Measurements from ENCODE around the gene MIER2.

MIER2 gene

GRCh38 chr19:342801-343421 is 1.7 kb downstream of the MIER2 start:
- WGBS (ENCODE audit: extremely low coverage, insufficient coverage, low lambda C conversion rate), result no CpG with 5 or more reads among the region's 14 CpGs
- no peak for DNase-seq

GRCh38 chr19:342128-342455 is 2.5 kb downstream of the MIER2 start:
- Histone ChIP-seq H3K18ac (ENCODE audit: low read length) (no peak overlapping the region), H3K4me1 (ENCODE audit: control insufficient read depth, low read depth, low read length) (peaks cover 13% of the 10 kb centered on the region), H2BK5ac (ENCODE audit: low read length) (no peak overlapping the region), H3K23ac (ENCODE audit: low read length) (no peak overlapping the region), H2AK5ac (ENCODE audit: low read length) (no peak overlapping the region), H3K4me2 (ENCODE audit: low read length) (no peak overlapping the region), H3K4ac (ENCODE audit: low read depth, low read length) (no peak overlapping the region), H2BK120ac (ENCODE audit: low read depth, low read length) (no peak overlapping the region), H3K56ac (ENCODE audit: low read length) (peak overlapping the region; percentile 0), H3K36me3 (ENCODE audit: control insufficient read depth, insufficient read depth, low read length) (peaks cover 4% of the 10 kb centered on the region), H3K79me2 (ENCODE audit: control insufficient read depth, insufficient read depth, low read length) (peaks cover 60% of the 10 kb centered on the region), H4K8ac (ENCODE audit: low read depth, low read length) (no peak overlapping the region), H3K9ac (ENCODE audit: low read length) (no peak overlapping the region), H3K27ac (ENCODE audit: low read depth, low read length) (no peak overlapping the region), H3K4me3 (ENCODE audit: low read length) (no peak overlapping the region), H3K27me3 (ENCODE audit: insufficient read depth, low read length, poor library complexity) (no peaks in the 10 kb centered on the region), H4K5ac (ENCODE audit: low read length) (no peak overlapping the region), H2BK15ac (replicated peaks; ENCODE audit: low read depth) (no peak overlapping the region), H3K79me1 (ENCODE audit: low read length) (peaks cover 35% of the 10 kb centered on the region)
- no peak for DNase-seq
- WGBS (ENCODE audit: extremely low coverage, insufficient coverage, low lambda C conversion rate), result no CpG with 5 or more reads among the region's 10 CpGs

More at GRCh38 chr19:342801-343421, 1.7 kb downstream of the MIER2 start:
- no peak overlapping the region for H2BK15ac ChIP-seq (replicated peaks; ENCODE audit: low read depth)
- peaks cover 56% of the 10 kb centered on the region for H3K79me2 ChIP-seq (ENCODE audit: control insufficient read depth, insufficient read depth, low read length)
- H3K4ac ChIP-seq (ENCODE audit: low read depth, low read length), result no peak overlapping the region
- peaks cover 13% of the 10 kb centered on the region for H3K4me1 ChIP-seq (ENCODE audit: control insufficient read depth, low read depth, low read length)
- H3K27ac ChIP-seq (ENCODE audit: low read depth, low read length), result no peak overlapping the region
- H3K56ac ChIP-seq (ENCODE audit: low read length), result peak overlapping the region; percentile 88
- H3K79me1 ChIP-seq (ENCODE audit: low read length), result peaks cover 34% of the 10 kb centered on the region
- H3K23ac ChIP-seq (ENCODE audit: low read length), result peak overlapping the region; percentile 97
- H4K5ac ChIP-seq (ENCODE audit: low read length), result no peak overlapping the region
- no peak overlapping the region for H3K4me3 ChIP-seq (ENCODE audit: low read length)
- H4K8ac ChIP-seq (ENCODE audit: low read depth, low read length), result no peak overlapping the region
- H3K9ac ChIP-seq (ENCODE audit: low read length), result peak overlapping the region; percentile 88
- H2BK120ac ChIP-seq (ENCODE audit: low read depth, low read length), result no peak overlapping the region
- H3K4me2 ChIP-seq (ENCODE audit: low read length), result peak overlapping the region; percentile 96
- H3K36me3 ChIP-seq (ENCODE audit: control insufficient read depth, insufficient read depth, low read length), result peaks cover 4% of the 10 kb centered on the region
- no peaks in the 10 kb centered on the region for H3K27me3 ChIP-seq (ENCODE audit: insufficient read depth, low read length, poor library complexity)
- no peak overlapping the region for H2BK5ac ChIP-seq (ENCODE audit: low read length)
- peak overlapping the region; percentile 30 for H2AK5ac ChIP-seq (ENCODE audit: low read length)
- no peak overlapping the region for H3K18ac ChIP-seq (ENCODE audit: low read length)

- no peak overlapping the region for H2BK120ac ChIP-seq (ENCODE audit: low read depth, low read length)
- no peak overlapping the region for H2BK15ac ChIP-seq (replicated peaks; ENCODE audit: low read depth)
- WGBS (ENCODE audit: extremely low coverage, insufficient coverage, low lambda C conversion rate), result no CpG with 5 or more reads among the region's 12 CpGs
- H3K18ac ChIP-seq (ENCODE audit: low read length), result no peak overlapping the region
- no peaks in the 10 kb centered on the region for H3K27me3 ChIP-seq (ENCODE audit: insufficient read depth, low read length, poor library complexity)
- peaks cover 35% of the 10 kb centered on the region for H3K79me1 ChIP-seq (ENCODE audit: low read length)
- H4K5ac ChIP-seq (ENCODE audit: low read length), result no peak overlapping the region
- no peak overlapping the region for H3K9ac ChIP-seq (ENCODE audit: low read length)
- no peak for DNase-seq
- H2BK5ac ChIP-seq (ENCODE audit: low read length), result no peak overlapping the region
- no peak overlapping the region for H4K8ac ChIP-seq (ENCODE audit: low read depth, low read length)
- no peak overlapping the region for H3K27ac ChIP-seq (ENCODE audit: low read depth, low read length)
- peaks cover 62% of the 10 kb centered on the region for H3K79me2 ChIP-seq (ENCODE audit: control insufficient read depth, insufficient read depth, low read length)
- no peak overlapping the region for H3K4me2 ChIP-seq (ENCODE audit: low read length)
- peaks cover 4% of the 10 kb centered on the region for H3K36me3 ChIP-seq (ENCODE audit: control insufficient read depth, insufficient read depth, low read length)
- no peak overlapping the region for H2AK5ac ChIP-seq (ENCODE audit: low read length)
- no peak overlapping the region for H3K23ac ChIP-seq (ENCODE audit: low read length)
- no peak overlapping the region for H3K4me3 ChIP-seq (ENCODE audit: low read length)
- no peak overlapping the region for H3K4ac ChIP-seq (ENCODE audit: low read depth, low read length)
- peak overlapping the region; percentile 0 for H3K56ac ChIP-seq (ENCODE audit: low read length)
- H3K4me1 ChIP-seq (ENCODE audit: control insufficient read depth, low read depth, low read length), result peaks cover 13% of the 10 kb centered on the region
These were observed 3.0 kb downstream of the MIER2 start for GRCh38 chr19:341386-342127.

DNA sequence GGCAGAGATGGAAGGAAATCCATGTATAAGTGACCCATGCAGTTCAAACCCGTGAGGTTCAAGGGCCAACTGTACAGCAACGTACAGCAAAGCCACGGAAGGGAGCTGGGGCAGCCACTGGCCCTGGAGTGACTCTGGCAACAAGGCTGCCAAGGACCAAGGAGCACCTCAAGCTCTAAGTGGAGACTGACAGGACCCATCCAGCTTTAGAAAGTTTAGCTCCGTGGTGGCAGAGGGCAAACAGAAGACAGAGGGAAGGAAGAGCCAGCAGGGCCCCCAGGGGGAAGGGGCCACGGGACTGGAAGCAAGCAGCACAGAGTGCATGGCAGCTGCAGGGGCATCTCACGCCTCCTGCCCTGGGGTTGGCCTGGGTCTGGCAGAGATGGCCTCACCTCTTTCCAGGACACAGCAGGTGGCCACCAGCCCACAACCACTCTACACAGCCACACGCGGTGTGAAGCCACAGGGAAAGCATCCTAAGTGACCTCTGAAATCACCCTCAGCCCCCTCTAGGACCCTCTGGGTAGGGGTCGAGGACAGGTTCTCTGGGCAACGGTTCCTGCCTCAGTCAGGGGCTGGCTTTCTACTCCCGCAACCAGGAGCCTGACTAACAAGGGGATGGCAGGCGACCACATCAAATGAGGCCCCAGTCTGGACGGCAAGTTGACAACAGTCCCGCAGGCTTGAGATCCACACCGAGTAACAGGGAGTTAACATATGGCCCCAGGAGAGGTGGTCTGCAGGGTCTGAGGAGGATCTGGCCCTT is 3.8 kb downstream of the MIER2 start:
- no peak overlapping the region for H3K23ac ChIP-seq (ENCODE audit: low read length)
- H3K36me3 ChIP-seq (ENCODE audit: control insufficient read depth, insufficient read depth, low read length), result peaks cover 4% of the 10 kb centered on the region
- WGBS (ENCODE audit: extremely low coverage, insufficient coverage, low lambda C conversion rate), result no CpG with 5 or more reads among the region's 15 CpGs
- no peak overlapping the region for H2BK5ac ChIP-seq (ENCODE audit: low read length)
- H4K8ac ChIP-seq (ENCODE audit: low read depth, low read length), result no peak overlapping the region
- H3K27me3 ChIP-seq (ENCODE audit: insufficient read depth, low read length, poor library complexity), result no peaks in the 10 kb centered on the region
- H3K56ac ChIP-seq (ENCODE audit: low read length), result no peak overlapping the region
- no peak overlapping the region for H2BK15ac ChIP-seq (replicated peaks; ENCODE audit: low read depth)
- no peak overlapping the region for H3K27ac ChIP-seq (ENCODE audit: low read depth, low read length)
- H3K4me2 ChIP-seq (ENCODE audit: low read length), result no peak overlapping the region
- H3K18ac ChIP-seq (ENCODE audit: low read length), result no peak overlapping the region
- no peak for DNase-seq
- peaks cover 70% of the 10 kb centered on the region for H3K79me2 ChIP-seq (ENCODE audit: control insufficient read depth, insufficient read depth, low read length)
- no peak overlapping the region for H2AK5ac ChIP-seq (ENCODE audit: low read length)
- peaks cover 13% of the 10 kb centered on the region for H3K4me1 ChIP-seq (ENCODE audit: control insufficient read depth, low read depth, low read length)
- no peak overlapping the region for H4K5ac ChIP-seq (ENCODE audit: low read length)
- no peak overlapping the region for H3K4ac ChIP-seq (ENCODE audit: low read depth, low read length)
- H3K4me3 ChIP-seq (ENCODE audit: low read length), result no peak overlapping the region
- H2BK120ac ChIP-seq (ENCODE audit: low read depth, low read length), result no peak overlapping the region
- peaks cover 41% of the 10 kb centered on the region for H3K79me1 ChIP-seq (ENCODE audit: low read length)
- no peak overlapping the region for H3K9ac ChIP-seq (ENCODE audit: low read length)

DNA sequence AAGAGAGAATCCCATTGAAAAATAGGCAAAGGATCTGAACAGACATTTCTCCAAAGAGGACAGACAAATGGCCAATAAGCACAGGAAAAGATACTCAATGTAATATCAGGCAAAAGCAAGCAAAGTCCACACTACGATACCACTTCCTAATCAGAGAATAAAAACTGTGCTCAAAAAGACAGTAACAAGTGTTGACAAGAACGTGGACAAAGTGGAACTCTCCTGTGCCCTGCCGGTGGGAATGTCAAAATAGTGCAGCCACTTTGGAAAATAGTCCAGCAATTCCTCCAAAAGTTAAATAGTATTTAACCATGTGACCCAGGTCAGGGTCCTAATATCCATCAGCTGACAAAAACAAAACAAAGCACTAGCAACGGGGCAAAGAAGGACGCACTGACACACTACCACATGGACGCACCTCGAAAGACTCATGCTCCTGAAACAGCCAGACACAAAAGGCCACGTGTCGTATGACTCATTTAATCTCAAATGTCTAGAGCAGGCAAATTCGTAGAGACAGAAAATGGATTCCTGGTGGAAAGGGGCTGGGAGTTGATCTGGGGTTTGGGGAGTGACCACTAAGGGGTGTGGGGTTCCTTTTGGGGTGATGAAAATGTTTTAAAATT is 5.2 kb downstream of the MIER2 start:
- H3K9ac ChIP-seq (ENCODE audit: low read length), result no peak overlapping the region
- H3K4me3 ChIP-seq (ENCODE audit: low read length), result no peak overlapping the region
- peaks cover 13% of the 10 kb centered on the region for H3K4me1 ChIP-seq (ENCODE audit: control insufficient read depth, low read depth, low read length)
- no CpG with 5 or more reads among the region's 10 CpGs for WGBS (ENCODE audit: extremely low coverage, insufficient coverage, low lambda C conversion rate)
- H2BK5ac ChIP-seq (ENCODE audit: low read length), result no peak overlapping the region
- no peak overlapping the region for H2AK5ac ChIP-seq (ENCODE audit: low read length)
- no peak overlapping the region for H4K5ac ChIP-seq (ENCODE audit: low read length)
- no peak overlapping the region for H3K4ac ChIP-seq (ENCODE audit: low read depth, low read length)
- H3K27ac ChIP-seq (ENCODE audit: low read depth, low read length), result no peak overlapping the region
- H4K8ac ChIP-seq (ENCODE audit: low read depth, low read length), result no peak overlapping the region
- no peak overlapping the region for H2BK120ac ChIP-seq (ENCODE audit: low read depth, low read length)
- peaks cover 5% of the 10 kb centered on the region for H3K36me3 ChIP-seq (ENCODE audit: control insufficient read depth, insufficient read depth, low read length)
- H3K79me2 ChIP-seq (ENCODE audit: control insufficient read depth, insufficient read depth, low read length), result peaks cover 83% of the 10 kb centered on the region
- no peaks in the 10 kb centered on the region for H3K27me3 ChIP-seq (ENCODE audit: insufficient read depth, low read length, poor library complexity)
- DNase-seq, result no peak
- H3K79me1 ChIP-seq (ENCODE audit: low read length), result peaks cover 52% of the 10 kb centered on the region
- H3K4me2 ChIP-seq (ENCODE audit: low read length), result no peak overlapping the region
- H3K56ac ChIP-seq (ENCODE audit: low read length), result no peak overlapping the region
- no peak overlapping the region for H3K23ac ChIP-seq (ENCODE audit: low read length)
- no peak overlapping the region for H3K18ac ChIP-seq (ENCODE audit: low read length)
- H2BK15ac ChIP-seq (replicated peaks; ENCODE audit: low read depth), result no peak overlapping the region

Measured in mesendoderm (in vitro differentiated cells).